ENCODE results near the gene UBE2G2.
A peak's percentile ranks its signal among the peaks of the same experiment; 100 is the strongest.

UBE2G2 gene

GRCh38 chr21:44763050-44763378 lies 38.6 kb downstream of the UBE2G2 start:
- no CpG with 5 or more reads among the region's 8 CpGs for WGBS, 2 donors (ENCODE audit: extremely low coverage in 2 of 2, insufficient read length in 2 of 2, insufficient replicate concordance in 1 of 2)
- H3K27ac ChIP-seq (replicated peaks; ENCODE audit: low read length) = no peak overlapping the region
- H3K27me3 ChIP-seq (ENCODE audit: control insufficient read depth in 3 of 3, insufficient read depth in 3 of 3, low read depth in 1 of 3, low read length in 3 of 3) = no peaks in the 10 kb centered on the region
- no peak overlapping the region for H4K8ac ChIP-seq (ENCODE audit: low read depth, low read length)
- H3K14ac ChIP-seq (ENCODE audit: low read length) = no peak overlapping the region
- H2BK120ac ChIP-seq (ENCODE audit: low read depth, low read length) = no peak overlapping the region
- no peak overlapping the region for H2BK12ac ChIP-seq (ENCODE audit: low read length)
- H3K4me3 ChIP-seq (ENCODE audit: low read length in 2 of 2) = no peak overlapping the region
- H3K9ac ChIP-seq (ENCODE audit: low read depth, low read length, poor library complexity) = no peak overlapping the region
- H3K9me3 ChIP-seq (replicated peaks in 1 of 2; ENCODE audit: control insufficient read depth in 2 of 2, insufficient read depth in 1 of 2, low read depth in 1 of 2, low read length in 2 of 2) = peaks cover 0 to 2% of the 10 kb centered on the region in 2 donors
- H3K36me3 ChIP-seq (replicated peaks in 1 of 2; ENCODE audit: control insufficient read depth in 2 of 2, insufficient read depth in 2 of 2, low read length in 2 of 2) = no peaks in the 10 kb centered on the region
- H3K4ac ChIP-seq (ENCODE audit: low read length) = no peak overlapping the region
- no peak overlapping the region for H2BK5ac ChIP-seq (ENCODE audit: low read length)
- H3K79me1 ChIP-seq (ENCODE audit: low read depth, low read length) = peaks cover 11% of the 10 kb centered on the region
- H2AK5ac ChIP-seq (ENCODE audit: low read depth, low read length) = peak overlapping the region; percentile 37
- H4K91ac ChIP-seq (ENCODE audit: low read depth, low read length, poor library complexity) = no peak overlapping the region
- no peak for DNase-seq (ENCODE audit: low spot score)
- no peak overlapping the region for H2AFZ ChIP-seq (ENCODE audit: low read length)
- peaks cover 5 to 21% of the 10 kb centered on the region in 2 donors for H3K4me1 ChIP-seq (ENCODE audit: control insufficient read depth in 2 of 2, insufficient read depth in 1 of 2, low read depth in 1 of 2, low read length in 2 of 2)
- no peak overlapping the region for H3K18ac ChIP-seq (ENCODE audit: low read length)
- H3K4me2 ChIP-seq (ENCODE audit: insufficient read depth, low read length, poor library complexity, severe bottlenecking) = no peak overlapping the region
- H3K23ac ChIP-seq (ENCODE audit: low read depth, low read length, poor library complexity) = no peak overlapping the region
- no peak overlapping the region for H2BK15ac ChIP-seq (ENCODE audit: low read length)

DNA sequence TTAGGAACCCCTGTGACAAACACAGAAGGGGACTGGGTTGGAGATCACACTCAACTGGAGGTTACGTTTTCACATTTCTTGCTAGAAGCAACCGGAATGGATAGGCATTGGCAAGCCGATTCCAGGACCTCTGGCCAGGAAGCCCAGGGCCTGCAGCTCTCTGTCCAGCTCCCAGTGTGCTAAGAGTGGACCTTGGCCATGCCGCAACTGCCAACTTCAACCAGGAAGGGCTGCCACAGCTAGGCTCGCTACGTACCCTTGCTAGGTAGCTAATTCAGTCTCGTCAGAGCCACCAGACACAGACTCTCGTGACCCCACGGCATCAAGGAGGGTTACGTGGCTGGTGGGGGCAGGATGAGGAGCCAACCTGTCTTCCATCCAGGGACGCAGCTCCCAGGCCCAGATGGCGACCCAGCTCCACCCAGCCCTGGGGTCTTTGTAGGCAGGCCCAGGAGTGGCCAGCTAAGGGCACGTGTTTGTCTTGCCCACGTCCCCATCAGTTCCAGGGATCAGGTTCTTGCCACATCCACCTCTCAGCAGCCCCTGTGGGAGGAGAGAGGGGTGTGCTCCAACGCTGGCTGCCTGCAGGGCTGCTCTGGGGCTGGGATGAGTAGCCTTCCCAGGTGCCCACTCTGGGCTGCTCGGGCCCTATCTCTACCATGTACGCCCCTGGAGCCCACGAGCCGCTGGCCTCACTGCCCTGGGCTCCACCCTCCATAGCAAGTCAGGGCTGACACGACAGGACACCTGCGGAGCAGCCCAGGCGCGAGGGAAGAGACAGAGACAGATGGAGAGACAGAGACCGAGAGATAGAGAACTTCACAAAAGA lies 39.2 kb downstream of the UBE2G2 start:
- no peak for DNase-seq (ENCODE audit: low spot score)
- peaks cover 0 to 18% of the 10 kb centered on the region in 2 donors for H3K4me1 ChIP-seq (ENCODE audit: control insufficient read depth in 2 of 2, insufficient read depth in 1 of 2, low read depth in 1 of 2, low read length in 2 of 2)
- WGBS, 2 donors (ENCODE audit: extremely low coverage in 2 of 2, insufficient read length in 2 of 2, insufficient replicate concordance in 1 of 2) = no CpG with 5 or more reads among the region's 24 CpGs

GRCh38 chr21:44761747-44762208 lies 39.8 kb downstream of the UBE2G2 start:
- Histone ChIP-seq H4K8ac (ENCODE audit: low read depth, low read length) (no peak overlapping the region), H2BK120ac (ENCODE audit: low read depth, low read length) (peak overlapping the region; percentile 57), H2BK5ac (ENCODE audit: low read length) (no peak overlapping the region), H3K18ac (ENCODE audit: low read length) (no peak overlapping the region), H3K79me1 (ENCODE audit: low read depth, low read length) (peaks cover 11% of the 10 kb centered on the region), H3K9ac (ENCODE audit: low read depth, low read length, poor library complexity) (peak overlapping the region; percentile 53), H3K9me3 (replicated peaks in 1 of 2; ENCODE audit: control insufficient read depth in 2 of 2, insufficient read depth in 1 of 2, low read depth in 1 of 2, low read length in 2 of 2) (peaks cover 0 to 2% of the 10 kb centered on the region in 2 donors), H3K36me3 (replicated peaks in 1 of 2; ENCODE audit: control insufficient read depth in 2 of 2, insufficient read depth in 2 of 2, low read length in 2 of 2) (no peaks in the 10 kb centered on the region), H4K91ac (ENCODE audit: low read depth, low read length, poor library complexity) (peak overlapping the region; percentile 67), H3K23ac (ENCODE audit: low read depth, low read length, poor library complexity) (peak overlapping the region; percentile 39), H3K4me3 (ENCODE audit: low read length in 2 of 2) (no peak overlapping the region), H2BK15ac (ENCODE audit: low read length) (no peak overlapping the region), H3K4me1 (ENCODE audit: control insufficient read depth in 2 of 2, insufficient read depth in 1 of 2, low read depth in 1 of 2, low read length in 2 of 2) (peaks cover 0 to 15% of the 10 kb centered on the region in 2 donors), H2AK5ac (ENCODE audit: low read depth, low read length) (no peak overlapping the region), H3K27ac (replicated peaks; ENCODE audit: low read length) (no peak overlapping the region), H3K27me3 (ENCODE audit: control insufficient read depth in 3 of 3, insufficient read depth in 3 of 3, low read depth in 1 of 3, low read length in 3 of 3) (no peaks in the 10 kb centered on the region), H2AFZ (ENCODE audit: low read length) (no peak overlapping the region), H3K4me2 (ENCODE audit: insufficient read depth, low read length, poor library complexity, severe bottlenecking) (no peak overlapping the region), H2BK12ac (ENCODE audit: low read length) (no peak overlapping the region), H3K14ac (ENCODE audit: low read length) (no peak overlapping the region), H3K4ac (ENCODE audit: low read length) (no peak overlapping the region)
- no CpG with 5 or more reads among the region's 14 CpGs for WGBS, 2 donors (ENCODE audit: extremely low coverage in 2 of 2, insufficient read length in 2 of 2, insufficient replicate concordance in 1 of 2)
- no peak for DNase-seq (ENCODE audit: low spot score)

More for the DNA sequence above, 39.2 kb downstream of the UBE2G2 start:
- H3K23ac ChIP-seq (ENCODE audit: low read depth, low read length, poor library complexity) = peak overlapping the region; percentile 39
- peaks cover 0 to 2% of the 10 kb centered on the region in 2 donors for H3K9me3 ChIP-seq (replicated peaks in 1 of 2; ENCODE audit: control insufficient read depth in 2 of 2, insufficient read depth in 1 of 2, low read depth in 1 of 2, low read length in 2 of 2)
- H3K14ac ChIP-seq (ENCODE audit: low read length) = peak overlapping the region; percentile 63
- peak overlapping the region; percentile 57 for H2BK120ac ChIP-seq (ENCODE audit: low read depth, low read length)
- H2AFZ ChIP-seq (ENCODE audit: low read length) = no peak overlapping the region
- H3K36me3 ChIP-seq (replicated peaks in 1 of 2; ENCODE audit: control insufficient read depth in 2 of 2, insufficient read depth in 2 of 2, low read length in 2 of 2) = no peaks in the 10 kb centered on the region
- no peaks in the 10 kb centered on the region for H3K27me3 ChIP-seq (ENCODE audit: control insufficient read depth in 3 of 3, insufficient read depth in 3 of 3, low read depth in 1 of 3, low read length in 3 of 3)
- H4K8ac ChIP-seq (ENCODE audit: low read depth, low read length) = no peak overlapping the region
- H3K9ac ChIP-seq (ENCODE audit: low read depth, low read length, poor library complexity) = no peak overlapping the region
- H3K27ac ChIP-seq (replicated peaks; ENCODE audit: low read length) = no peak overlapping the region
- H4K91ac ChIP-seq (ENCODE audit: low read depth, low read length, poor library complexity) = no peak overlapping the region
- no peak overlapping the region for H3K4me3 ChIP-seq (ENCODE audit: low read length in 2 of 2)
- H3K4me2 ChIP-seq (ENCODE audit: insufficient read depth, low read length, poor library complexity, severe bottlenecking) = no peak overlapping the region
- peak overlapping the region; percentile 60 for H2BK12ac ChIP-seq (ENCODE audit: low read length)
- no peak overlapping the region for H2BK5ac ChIP-seq (ENCODE audit: low read length)
- H2BK15ac ChIP-seq (ENCODE audit: low read length) = no peak overlapping the region
- H3K4ac ChIP-seq (ENCODE audit: low read length) = no peak overlapping the region
- peak overlapping the region; percentile 40 for H2AK5ac ChIP-seq (ENCODE audit: low read depth, low read length)
- H3K79me1 ChIP-seq (ENCODE audit: low read depth, low read length) = peaks cover 11% of the 10 kb centered on the region
- peak overlapping the region; percentile 19 for H3K18ac ChIP-seq (ENCODE audit: low read length)

GRCh38 chr21:44761011-44761729 lies 40.5 kb downstream of the UBE2G2 start:
- H4K8ac ChIP-seq (ENCODE audit: low read depth, low read length) = no peak overlapping the region
- H3K23ac ChIP-seq (ENCODE audit: low read depth, low read length, poor library complexity) = no peak overlapping the region
- H2AK5ac ChIP-seq (ENCODE audit: low read depth, low read length) = peak overlapping the region; percentile 50
- peak overlapping the region; percentile 71 for H2BK5ac ChIP-seq (ENCODE audit: low read length)
- no peak overlapping the region for H2BK12ac ChIP-seq (ENCODE audit: low read length)
- no peak overlapping the region for H3K4me2 ChIP-seq (ENCODE audit: insufficient read depth, low read length, poor library complexity, severe bottlenecking)
- H3K79me1 ChIP-seq (ENCODE audit: low read depth, low read length) = peaks cover 8% of the 10 kb centered on the region
- no peaks in the 10 kb centered on the region for H3K27me3 ChIP-seq (ENCODE audit: control insufficient read depth in 3 of 3, insufficient read depth in 3 of 3, low read depth in 1 of 3, low read length in 3 of 3)
- no peak overlapping the region for H2BK15ac ChIP-seq (ENCODE audit: low read length)
- H2BK120ac ChIP-seq (ENCODE audit: low read depth, low read length) = no peak overlapping the region
- WGBS, 2 donors (ENCODE audit: extremely low coverage in 2 of 2, insufficient read length in 2 of 2, insufficient replicate concordance in 1 of 2) = no CpG with 5 or more reads among the region's 21 CpGs
- H3K14ac ChIP-seq (ENCODE audit: low read length) = peak overlapping the region; percentile 66
- H3K4me1 ChIP-seq (ENCODE audit: control insufficient read depth in 2 of 2, insufficient read depth in 1 of 2, low read depth in 1 of 2, low read length in 2 of 2) = peaks cover 0 to 9% of the 10 kb centered on the region in 2 donors
- H3K4me3 ChIP-seq (ENCODE audit: low read length in 2 of 2) = no peak overlapping the region
- H3K36me3 ChIP-seq (replicated peaks in 1 of 2; ENCODE audit: control insufficient read depth in 2 of 2, insufficient read depth in 2 of 2, low read length in 2 of 2) = no peaks in the 10 kb centered on the region
- no peak for DNase-seq (ENCODE audit: low spot score)
- peak overlapping the region; percentile 8 for H3K18ac ChIP-seq (ENCODE audit: low read length)
- H3K27ac ChIP-seq (replicated peaks; ENCODE audit: low read length) = no peak overlapping the region
- no peak overlapping the region for H4K91ac ChIP-seq (ENCODE audit: low read depth, low read length, poor library complexity)
- H3K4ac ChIP-seq (ENCODE audit: low read length) = no peak overlapping the region
- no peak overlapping the region for H3K9ac ChIP-seq (ENCODE audit: low read depth, low read length, poor library complexity)
- H3K9me3 ChIP-seq (replicated peaks in 1 of 2; ENCODE audit: control insufficient read depth in 2 of 2, insufficient read depth in 1 of 2, low read depth in 1 of 2, low read length in 2 of 2) = peaks cover 0 to 2% of the 10 kb centered on the region in 2 donors
- H2AFZ ChIP-seq (ENCODE audit: low read length) = no peak overlapping the region
